ENCODE results near the gene GSG1L2.

DNA sequence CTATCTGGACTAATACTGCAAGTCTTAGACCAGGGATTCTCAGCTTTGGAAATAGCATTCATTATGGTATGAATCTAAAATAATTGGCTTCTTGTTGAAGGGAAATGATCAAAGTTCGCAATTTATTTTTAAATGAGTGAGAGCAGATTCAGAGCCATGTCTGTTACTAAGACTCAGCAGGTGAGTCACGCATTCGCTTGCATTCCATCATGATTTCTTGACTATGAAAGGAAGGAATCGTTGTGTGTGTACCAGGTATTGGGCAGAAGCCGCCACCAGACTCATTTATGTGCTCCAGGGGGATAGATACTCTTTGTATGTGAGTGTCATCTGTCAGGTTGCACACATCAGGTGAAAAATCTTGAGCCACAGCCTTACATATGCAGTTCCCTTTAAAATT is 10.8 kb downstream of the GSG1L2 start:
- TF ChIP-seq CTCF (IDR thresholded peaks at IDR 0.05; ENCODE audit: low read length) (no peak), EZH2 (IDR thresholded peaks at IDR 0.05; ENCODE audit: borderline replicate concordance, low read length) (no peak)
